HT-29 (cell line): ENCODE results near the gene NEK1. TPM values are rescaled to one million over a fixed set of nuclear protein-coding genes. Genes with fewer than 3 reads are reported as not detected.
"Not testable (repeated sequence)": the region's sequence is repeated elsewhere in the genome, so short reads cannot be mapped to it uniquely, and the experiment has no call there.

Experiments
- DNase-seq: peaks from one replicate; pipeline ENCODE4 v3.0.0-alpha.2; 2015; ENCODE audit warnings: low spot score
- total RNA-seq: library from RNA; depleted of rRNA; stranded (reverse); fragments of >200 nt; shearing (Covaris generic); gene quantifications from 2 replicates; pipeline ENCODE4 v1.2.3, GENCODE V29; 2014

Gene NEK1
- total RNA-seq, 1 experiment from 2014 or later = 1.4 TPM

DNA sequence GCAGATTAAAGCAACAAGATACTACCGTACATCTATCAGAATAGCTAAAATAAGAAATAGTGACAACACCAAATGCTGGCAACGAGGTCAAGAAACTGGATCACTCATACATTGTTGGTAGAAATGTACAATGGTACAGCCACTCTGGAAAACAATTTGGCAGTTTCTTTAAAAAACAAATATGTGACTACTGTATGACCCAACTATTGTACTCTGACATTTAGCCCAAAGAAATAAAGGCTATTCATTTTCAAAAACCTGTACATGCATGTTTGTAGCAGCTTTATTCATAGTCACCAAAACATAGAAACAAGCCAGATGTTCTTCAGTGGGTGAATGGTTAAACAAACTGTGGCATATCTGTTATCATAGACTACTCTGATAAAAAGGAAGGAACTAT lies 16.2 kb upstream of the NEK1 start:
- no peak for DNase-seq

DNA sequence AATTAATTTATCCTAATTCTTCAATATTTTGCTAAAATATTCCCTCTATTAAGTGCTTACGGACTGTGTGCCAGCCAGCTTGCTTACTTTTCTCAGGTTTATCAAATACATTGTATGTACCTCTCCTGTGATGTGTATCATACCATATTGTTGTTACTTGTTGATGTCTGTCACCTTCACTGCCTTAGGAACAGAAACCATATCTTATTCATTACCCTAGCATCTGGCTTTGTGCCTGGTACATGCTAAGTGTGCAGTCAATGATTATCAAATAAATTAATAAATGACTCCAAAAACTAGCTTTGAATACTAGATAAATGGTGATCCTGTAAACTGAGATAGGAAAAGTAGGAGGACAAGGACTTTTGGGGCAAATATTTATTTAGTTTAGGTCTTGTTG lies 14.9 kb upstream of the NEK1 start:
- DNase-seq = no peak

DNA sequence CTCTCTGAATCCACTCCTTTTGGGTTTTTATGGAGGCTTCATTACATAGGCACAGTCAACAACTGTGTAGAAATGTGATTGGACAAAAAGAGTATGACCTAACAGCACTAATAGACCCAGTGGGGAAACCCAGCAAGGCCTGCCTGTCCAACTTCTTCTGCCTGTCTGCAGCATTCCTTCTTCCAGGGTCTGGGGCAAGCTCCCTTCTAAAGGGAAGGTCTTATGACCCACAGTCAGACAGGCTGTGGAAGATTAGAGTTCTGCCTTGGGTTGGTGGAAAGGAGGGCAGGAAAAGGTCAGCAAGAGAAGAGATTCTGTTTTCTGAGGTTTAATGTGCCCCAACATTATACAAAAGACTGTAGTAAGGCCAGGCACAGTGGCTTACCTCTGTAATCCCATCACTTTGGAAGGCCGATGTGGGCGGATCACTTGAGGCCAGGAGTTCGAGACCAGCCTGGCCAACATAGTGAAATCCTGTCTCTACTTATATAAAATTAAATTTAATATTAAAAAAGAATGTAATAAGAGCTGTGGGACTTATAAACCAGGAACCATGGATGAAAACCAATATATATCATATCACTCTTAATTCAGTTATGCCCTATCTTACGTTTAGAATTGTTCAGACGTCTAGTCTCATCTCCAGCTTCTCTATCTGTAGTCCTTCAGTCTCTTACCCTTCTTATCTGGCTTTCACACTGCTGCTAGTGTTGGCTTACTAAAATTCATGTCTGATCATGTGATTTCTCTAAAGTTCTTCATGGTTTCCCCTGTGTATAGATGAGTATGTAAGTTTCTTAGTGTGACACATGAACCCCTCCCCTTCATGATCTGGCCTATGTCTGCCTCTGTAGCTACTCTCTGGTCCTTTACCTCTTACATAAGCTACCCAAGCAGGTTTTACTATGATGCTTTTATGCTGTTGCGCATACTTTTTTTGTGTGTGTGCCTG lies 14.2 kb upstream of the NEK1 start:
- no peak for DNase-seq

DNA sequence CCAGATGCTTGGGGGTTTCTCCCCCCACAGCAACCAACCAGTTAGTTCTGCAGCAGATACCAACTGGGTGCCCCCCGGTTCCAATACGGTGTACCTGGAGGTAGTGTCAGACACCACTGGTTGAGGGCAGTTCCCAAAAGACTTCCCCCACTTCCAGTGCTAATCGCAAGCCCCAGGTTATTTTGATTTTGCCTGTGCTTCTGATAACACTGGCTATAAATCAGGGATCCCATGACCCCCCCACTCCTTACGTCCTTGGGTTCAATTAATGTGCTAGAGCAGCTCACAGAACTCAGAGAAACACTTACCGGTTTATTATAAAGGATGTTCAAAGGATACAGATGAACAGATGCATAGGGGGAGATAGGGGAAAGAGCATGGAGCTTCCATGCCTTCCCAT lies 13.5 kb upstream of the NEK1 start:
- no peak for DNase-seq

DNA sequence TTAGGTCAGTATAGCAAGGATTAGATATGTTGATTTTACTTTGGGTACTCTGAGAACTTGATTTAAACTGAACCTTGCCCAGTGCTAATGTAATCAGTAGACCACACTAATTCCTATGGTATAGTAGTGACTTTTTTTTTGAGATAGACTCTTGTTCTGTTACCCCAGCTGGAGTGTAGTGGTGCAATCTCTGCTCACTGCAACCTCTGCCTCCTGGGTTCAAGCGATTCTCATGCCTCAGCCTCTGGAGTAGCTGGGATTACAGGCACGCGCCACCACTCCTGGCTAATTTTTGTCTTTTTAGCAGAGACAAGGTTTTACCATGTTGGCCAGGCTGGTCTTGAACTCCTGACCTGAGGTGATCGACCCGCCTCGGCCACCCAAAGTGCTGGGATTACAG lies 11.6 kb upstream of the NEK1 start:
- not testable (repeated sequence) for DNase-seq

DNA sequence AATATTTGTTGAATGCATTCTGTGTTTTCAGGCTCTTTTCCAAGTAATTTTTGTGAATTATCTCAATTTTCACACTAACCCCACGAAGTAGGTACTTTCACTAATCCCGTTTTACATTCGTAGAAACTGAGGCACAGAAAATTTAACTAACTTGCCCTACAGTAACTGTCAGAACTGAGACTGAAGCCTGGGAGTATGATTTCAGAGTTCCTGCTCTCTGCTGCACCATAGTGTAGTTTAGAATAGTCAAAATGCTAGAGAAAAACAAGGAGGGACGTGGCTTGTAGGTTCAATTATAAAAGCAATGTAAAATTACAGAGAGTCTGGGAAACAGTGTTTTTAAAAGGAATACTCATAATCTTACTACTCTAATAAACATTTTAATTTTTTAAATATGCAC lies 10.2 kb upstream of the NEK1 start:
- DNase-seq = peak; percentile 28

DNA sequence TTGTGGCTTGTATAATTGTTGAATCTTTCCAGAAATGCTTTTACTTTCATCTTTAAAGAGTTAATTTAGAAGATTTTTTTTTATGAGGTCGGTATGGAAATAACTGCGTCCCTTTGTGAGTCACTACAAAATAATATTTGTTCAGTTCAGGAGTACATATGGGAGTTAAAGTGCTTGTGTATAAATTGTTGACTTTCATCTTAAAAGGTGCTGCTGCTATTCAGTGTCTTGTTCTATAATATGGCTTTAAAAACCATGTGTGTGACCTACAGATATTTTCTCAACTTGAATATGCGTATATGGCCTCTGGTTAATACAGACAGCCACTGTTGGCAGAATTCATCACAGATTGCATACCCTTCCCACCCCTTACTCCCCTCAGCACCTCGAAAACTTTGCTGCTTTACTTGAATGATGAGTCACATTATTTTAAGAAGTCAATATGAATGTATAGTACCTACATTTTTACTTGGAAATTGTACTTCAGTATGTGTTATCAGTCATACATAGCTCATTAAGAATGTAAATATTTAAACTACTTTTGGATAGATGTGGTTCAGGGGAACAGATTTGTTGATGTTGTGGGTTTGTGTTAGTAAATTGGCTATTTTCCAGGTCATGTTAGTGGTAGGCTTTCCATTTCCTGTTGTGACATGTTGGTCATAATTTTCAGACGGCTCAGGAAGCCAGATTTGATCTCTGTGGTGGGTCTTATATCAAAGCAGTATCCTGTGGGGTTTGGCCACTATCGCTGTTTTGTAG lies 9.5 kb upstream of the NEK1 start:
- DNase-seq = peak; percentile 65

DNA sequence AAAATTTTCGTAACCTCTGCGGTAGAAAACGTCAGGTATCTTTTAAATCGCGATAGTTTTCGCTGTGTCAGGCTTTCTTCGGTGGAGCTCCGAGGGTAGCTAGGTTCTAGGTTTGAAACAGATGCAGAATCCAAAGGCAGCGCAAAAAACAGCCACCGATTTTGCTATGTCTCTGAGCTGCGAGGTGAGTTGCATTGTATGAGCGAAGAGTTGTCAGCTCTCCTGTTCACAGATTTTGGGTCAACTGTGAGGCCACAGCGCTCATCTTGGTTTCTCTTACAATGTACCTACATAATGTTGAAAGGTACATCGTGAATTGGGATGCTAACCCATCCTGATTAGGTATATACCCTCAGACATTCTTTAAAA lies 8.5 kb upstream of the NEK1 start:
- peak; percentile 43 for DNase-seq

DNA sequence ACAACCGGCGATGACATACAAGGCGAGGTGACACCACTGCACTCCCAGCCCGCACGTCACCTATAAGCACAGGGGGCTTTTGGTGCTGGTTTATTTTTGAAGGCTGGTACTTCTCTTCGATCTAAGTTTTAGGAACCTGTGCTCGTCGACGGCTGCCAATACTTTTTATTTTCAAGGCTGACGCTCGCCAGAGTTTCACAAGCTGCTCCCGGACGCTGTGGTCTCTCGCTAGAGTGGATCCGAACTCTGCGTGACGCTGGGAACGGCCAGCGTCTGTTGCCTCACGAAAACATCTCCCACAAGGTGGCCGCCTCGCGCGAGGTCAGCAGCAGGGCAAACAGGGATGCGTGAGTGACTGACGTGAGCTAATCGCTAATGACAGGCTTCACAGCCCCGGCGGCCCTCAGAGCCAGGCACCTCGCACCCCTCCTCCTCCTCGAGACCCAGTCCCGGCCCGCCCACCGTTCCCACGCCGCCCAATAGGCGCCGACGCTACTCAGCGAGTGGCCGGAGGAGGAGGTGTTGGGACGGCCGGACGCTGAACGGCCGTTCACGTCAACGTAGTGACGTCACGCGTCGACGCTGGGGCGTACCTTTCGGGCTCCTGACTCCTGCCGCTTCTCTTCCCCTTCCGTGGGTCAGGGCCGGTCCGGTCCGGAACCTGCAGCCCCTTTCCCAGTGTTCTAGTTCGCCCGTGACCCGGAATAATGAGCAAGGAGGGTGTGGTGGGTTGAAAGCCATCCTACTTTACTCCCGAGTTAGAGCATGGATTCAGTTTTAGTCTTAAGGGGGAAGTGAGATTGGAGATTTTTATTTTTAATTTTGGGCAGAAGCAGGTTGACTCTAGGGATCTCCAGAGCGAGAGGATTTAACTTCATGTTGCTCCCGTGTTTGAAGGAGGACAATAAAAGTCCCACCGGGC lies 7.8 kb upstream of the NEK1 start, which contains the start of gene CLCN3:
Gene CLCN3 (plus strand): TSS at position 621 of the 922 bp plus-strand sequence. CDS start 15,351 bp downstream, outside the sequence.
- DNase-seq = peak; percentile 96

DNA sequence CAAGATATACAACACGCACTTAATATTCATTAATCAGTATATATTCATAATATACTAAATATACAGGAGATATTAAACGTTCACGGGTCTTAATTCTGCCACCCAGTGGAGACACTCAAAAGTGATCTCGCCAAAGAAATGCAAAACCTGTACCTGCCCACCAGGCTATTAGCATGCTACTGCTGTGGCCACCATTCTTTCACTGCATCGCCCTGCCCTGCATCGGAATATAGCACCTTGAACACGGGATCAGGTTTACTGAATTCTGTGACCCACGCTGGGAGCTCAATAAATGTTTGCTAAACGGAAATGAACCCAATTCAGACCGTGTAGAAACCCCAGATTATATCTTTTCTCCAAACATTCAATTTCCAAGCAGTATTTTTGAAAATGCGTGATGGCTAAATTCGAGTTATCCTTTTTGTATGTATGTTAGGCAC lies 7.2 kb upstream of the NEK1 start:
- peak; percentile 77 for DNase-seq

DNA sequence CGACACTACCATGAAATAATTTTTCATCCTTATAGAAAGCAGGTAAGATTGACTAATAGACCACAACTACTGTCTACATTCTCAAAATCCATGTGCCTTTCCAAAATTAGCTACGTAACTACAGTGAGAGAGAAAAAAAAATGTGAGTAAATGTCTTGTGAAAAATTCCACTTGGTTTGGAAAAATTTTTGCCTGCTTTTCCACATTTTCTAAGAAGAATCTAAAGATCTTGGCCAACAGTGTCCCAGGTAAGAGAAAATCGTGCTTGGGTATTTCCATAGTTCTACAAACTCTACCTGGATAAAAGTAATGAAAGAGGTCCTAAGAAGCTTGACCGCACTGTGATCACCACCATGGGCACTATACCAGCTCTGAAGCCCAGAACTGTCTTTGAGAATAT lies 6.6 kb upstream of the NEK1 start:
- no peak for DNase-seq

DNA sequence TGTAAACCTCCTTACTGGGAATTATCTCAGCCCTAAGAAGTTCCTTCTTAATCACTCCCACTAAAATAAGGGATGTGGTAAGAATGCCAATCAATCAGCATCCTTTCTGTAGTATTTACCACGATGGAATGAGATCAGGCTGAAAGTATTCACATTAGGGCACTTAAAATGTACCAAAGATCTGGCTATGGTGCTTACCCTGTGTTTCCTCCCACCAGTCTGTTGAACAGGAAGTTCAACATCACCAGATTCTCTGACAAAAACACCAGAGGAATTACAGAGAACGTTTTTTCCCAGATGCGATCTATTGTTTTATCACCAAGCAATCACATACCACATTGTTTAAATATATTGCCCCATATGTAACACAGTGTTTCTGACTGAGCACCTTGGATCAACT lies 5.9 kb upstream of the NEK1 start:
- DNase-seq = no peak

DNA sequence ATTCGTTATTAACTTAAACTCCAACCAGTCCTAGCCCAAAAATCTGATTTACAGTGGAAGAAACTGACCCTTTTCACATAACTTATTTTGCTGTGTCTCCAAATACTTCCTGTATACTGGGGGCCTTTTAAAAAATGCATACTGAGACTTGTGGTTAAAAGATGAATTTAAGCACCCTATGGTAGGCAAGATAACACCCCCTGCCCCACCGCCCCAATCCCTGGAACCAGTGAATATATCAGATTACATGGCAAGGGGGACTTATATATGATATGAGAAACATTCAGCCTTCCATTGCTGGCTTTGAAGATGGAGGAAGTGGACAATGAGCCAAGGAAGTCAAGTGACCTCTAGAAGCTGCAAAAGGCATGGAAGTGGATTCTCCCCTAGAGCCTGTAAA lies 4.9 kb upstream of the NEK1 start:
- DNase-seq = no peak

DNA sequence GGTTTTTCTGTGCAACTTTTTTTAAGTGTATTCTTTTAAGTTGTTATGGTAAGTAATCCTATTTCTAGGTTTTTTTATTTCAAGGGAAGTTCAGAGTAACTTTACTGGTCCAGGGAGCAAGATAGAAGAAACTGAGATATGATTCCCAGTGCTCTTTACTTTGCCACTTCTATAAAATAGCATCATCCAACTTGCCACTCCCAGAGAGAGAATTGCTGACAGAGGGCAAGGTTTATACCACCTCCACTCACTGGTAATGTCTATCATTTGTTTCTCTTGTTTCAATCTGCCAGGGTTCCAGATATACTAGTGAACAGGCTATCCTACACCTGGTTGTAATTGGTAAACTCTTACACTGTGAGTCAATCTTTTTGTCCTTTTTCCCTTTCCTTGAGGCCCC lies 4.5 kb upstream of the NEK1 start:
- DNase-seq = no peak

DNA sequence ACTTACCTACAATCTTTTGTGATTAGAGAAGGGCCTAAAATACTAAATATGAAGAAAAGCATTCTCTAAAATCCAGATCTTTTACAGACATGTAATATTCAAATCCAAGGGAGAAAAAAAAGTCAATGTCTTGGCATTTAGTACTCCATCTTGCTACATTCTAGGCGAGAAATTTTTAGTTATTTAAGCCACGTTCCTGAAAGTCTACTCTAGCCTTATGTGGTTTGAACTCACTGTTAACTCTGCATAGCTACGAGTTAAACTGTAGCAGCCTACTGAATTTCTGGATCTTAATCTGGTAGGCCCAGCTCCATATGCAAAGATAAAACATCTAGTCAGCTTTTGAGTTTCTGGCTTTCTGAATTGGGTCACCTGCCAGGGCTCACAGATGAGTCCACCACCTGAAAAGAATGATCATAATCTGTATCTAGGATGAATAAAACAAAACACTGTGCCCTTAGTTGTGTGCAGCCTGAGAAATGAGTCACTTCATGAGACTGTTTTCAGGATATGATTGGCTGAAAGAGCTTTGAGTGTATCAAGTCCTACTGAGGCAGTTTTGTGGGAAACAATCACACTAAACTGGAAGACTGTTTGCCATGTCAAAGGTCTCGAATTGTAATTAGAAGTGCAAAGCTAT lies 3.2 kb upstream of the NEK1 start:
- no peak for DNase-seq

DNA sequence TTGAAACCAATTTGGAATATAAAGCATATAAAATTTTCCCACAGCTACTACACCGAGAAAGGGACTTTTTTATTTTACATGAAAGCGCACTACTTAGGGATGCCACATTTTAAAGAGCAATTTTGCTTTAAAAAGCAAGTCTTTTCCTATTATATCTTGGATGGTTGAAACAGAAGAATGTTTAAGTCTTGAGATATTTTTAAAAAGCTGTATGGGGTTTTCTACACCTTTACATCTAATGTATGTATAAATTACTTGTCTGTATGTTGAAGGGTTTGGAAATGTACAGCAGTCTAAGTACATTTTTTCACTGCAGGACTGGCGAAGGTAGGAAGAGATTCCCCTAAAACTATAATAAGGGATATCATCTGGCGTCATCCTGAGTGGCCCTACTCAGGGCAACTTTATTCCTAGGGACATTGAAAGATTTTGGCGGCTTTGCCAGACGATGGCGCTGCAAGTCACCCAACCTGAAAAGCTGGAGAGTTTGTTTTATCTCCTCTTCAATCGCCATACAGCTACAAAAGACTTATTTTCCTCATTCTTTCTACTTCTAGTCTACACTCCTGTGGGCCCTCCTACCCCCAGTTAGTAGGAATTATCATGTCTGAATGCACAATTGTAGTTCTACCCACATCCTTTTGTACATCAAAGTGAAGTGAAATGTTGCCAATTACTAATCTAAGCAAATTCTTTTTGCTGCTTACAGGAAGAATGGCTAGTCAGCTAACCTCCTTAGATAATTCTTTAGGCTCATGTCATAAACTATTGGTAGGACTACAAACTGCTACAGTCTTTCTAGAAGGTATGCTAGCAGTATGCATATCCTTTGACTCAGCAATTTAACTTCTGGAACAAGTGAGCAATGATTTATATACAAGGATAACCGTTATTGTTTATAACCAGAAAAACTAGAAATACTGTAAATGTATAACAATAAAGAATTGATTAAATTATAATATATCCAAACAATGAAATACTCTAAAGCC lies 782 bp upstream of the NEK1 start:
- DNase-seq = peak; percentile 84

DNA sequence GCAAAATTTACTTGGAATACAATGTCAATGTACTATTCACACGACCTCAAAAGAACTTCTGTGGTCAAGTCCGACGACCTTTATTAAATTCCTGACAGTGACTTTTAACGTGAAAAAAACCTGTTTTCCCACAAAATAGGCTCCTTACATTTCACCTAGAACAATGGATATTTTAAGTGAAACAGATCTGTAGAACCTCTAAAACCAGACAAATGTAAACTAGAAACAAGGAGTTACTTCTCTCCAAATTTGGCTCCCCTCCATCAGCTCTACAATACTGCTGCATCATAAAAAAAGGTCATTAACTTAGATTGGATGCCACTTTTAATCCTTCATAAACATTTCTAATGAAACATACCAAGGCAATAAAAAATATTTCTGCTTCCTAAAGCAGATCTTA lies 1.2 kb downstream of the NEK1 start:
- no peak for DNase-seq

DNA sequence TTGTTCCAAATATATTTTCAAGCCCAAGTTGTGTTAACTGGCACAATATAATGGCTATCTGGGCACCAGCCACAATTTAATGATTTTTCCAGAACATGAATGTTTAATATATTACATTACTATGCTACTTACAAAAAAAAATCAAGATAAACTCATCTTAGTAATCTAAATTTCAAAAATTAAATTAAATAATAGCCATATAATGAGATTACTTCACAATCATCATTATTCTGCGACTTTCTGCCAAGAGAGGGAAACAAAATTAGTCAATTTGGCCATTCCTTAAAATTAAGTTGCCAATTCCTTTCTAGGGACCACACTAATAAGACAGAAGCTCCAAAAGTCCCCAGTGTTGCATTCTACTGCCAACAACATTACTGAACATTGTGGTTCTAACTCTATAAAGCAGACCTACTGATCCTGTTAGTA lies 7.5 kb downstream of the NEK1 start:
- no peak for DNase-seq

DNA sequence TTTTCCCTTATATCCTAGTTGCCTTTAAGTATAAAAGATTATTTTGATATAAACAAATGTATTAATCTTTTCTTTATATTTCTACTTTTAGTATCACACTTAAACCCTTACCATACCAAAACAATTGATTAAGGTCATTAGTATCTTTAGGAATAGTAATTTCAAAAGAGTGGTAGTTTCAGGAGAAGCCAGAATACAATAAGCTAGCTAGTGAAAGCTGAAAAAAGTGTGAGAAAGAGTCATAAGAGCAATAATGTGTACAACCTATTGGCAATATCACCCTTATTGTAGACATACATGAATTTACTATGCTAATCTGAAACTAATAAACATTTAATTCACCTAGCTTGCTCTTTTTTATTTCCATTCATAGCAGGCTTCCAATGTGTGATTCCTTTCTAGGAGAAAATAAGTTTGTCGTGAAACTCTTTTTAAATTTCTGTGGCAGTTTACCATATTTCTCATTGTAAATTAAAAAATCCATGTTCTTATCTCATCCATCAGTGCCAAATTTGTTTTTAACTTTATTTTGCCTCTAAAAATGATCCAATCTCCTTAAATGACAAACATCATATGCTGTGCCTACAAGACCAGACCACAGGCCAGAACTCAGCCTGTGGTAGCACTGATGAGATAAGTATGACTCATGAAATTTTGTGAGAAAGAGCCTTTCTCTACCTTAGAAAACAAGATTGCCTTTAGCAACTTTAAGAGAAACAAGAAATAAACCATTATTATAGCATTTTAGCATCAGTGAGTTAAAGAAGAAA lies 8.1 kb downstream of the NEK1 start:
- DNase-seq = no peak
